GM12878 (cell line): ENCODE results near the gene TRAPPC2. TPM values are rescaled to one million over a fixed set of nuclear protein-coding genes. Genes with fewer than 3 reads are reported as not detected.
"Not testable (repeated sequence)": the region's sequence is repeated elsewhere in the genome, so short reads cannot be mapped to it uniquely, and the experiment has no call there.

Experiments
- ATAC-seq: fragments of 200-7000 bp; cut with Tn5 transposase; 3 replicates; pipeline ENCODE4 v1.9.1; 2020; ENCODE audit warnings: mild to moderate bottlenecking, moderate library complexity
- BruUV-seq: library from RNA; stranded (reverse); fragments of 400-500 nt; replicated peaks from 2 replicates; lab custom pipeline; 2021; lab: Mats Ljungman, UMichigan
- CTCF ChIA-PET: fragments of 300-600 bp; sonication (Branson Sonifier 250); formaldehyde crosslinking; extraction: SDS; loops from one replicate; lab custom pipeline; 2021; ENCODE audit warnings: inconsistent platforms; lab: Yijun Ruan, JAX
- POLR2A ChIA-PET: fragments of 350-600 bp; formaldehyde crosslinking; extraction: SDS; loops from one replicate; lab custom pipeline; 2021; ENCODE audit warnings: inconsistent platforms; lab: Charles Lee
- RAD21 ChIA-PET: fragments of 300-600 bp; sonication (Branson Sonifier 250); formaldehyde crosslinking; loops from one replicate; lab custom pipeline; 2023; ENCODE audit warnings: antibody characterized with exemption; ENCODE audit not compliant: unreplicated experiment; lab: Charles Lee
- SMC1A ChIA-PET: fragments of 300-600 bp; sonication (Branson Sonifier 250); formaldehyde crosslinking; loops from one replicate; lab custom pipeline; 2023; ENCODE audit not compliant: unreplicated experiment, uncharacterized antibody; lab: Charles Lee
- DNase-seq: peaks from one replicate; pipeline ENCODE4 v3.0.0-alpha.2; 2011; ENCODE audit warnings: low read depth, low spot score
- FAIRE-seq: peaks from 3 replicates; lab custom pipeline; 2011; peaks lifted over from hg19 to GRCh38; lab: Jason Lieb, UNC
- H2AFZ ChIP-seq: 2 replicates; pipeline ENCODE4 v1.6.0; 2011; ENCODE audit warnings: low read depth, low read length, control low read depth; ENCODE audit not compliant: control insufficient read depth
- H3K27ac ChIP-seq: 2 replicates; pipeline ENCODE4 v1.5.1; 2011; ENCODE audit warnings: control low read depth; ENCODE audit not compliant: control insufficient read depth, insufficient read depth
- H3K27me3 ChIP-seq, 2 experiments: replicated peaks in 1 of 2; 2 replicates each; pipeline versions ENCODE4 v1.6.0 to v1.6.1; 2011; ENCODE audit warnings: low read length in 1 of 2; ENCODE audit not compliant: control insufficient read depth in 2 of 2, insufficient read depth in 2 of 2
- H3K36me3 ChIP-seq, 2 experiments: 2 replicates each; pipeline ENCODE4 v1.5.1; 2011; ENCODE audit warnings: low read length in 1 of 2; ENCODE audit not compliant: control insufficient read depth in 2 of 2, insufficient read depth in 2 of 2
- H3K4me1 ChIP-seq: 2 replicates; pipeline ENCODE4 v1.6.1; 2011; ENCODE audit warnings: mild to moderate bottlenecking, low read length, moderate library complexity, mixed read lengths; ENCODE audit not compliant: control insufficient read depth, insufficient read depth
- H3K4me2 ChIP-seq: 2 replicates; pipeline ENCODE4 v1.6.0; 2011; ENCODE audit warnings: control low read depth; ENCODE audit not compliant: control insufficient read depth, insufficient read depth
- H3K4me3 ChIP-seq: fragments of 200-600 bp; sonication (generic); 2 replicates; pipeline ENCODE4 v1.5.1; 2016
- H3K79me2 ChIP-seq: 2 replicates; pipeline ENCODE4 v1.6.0; 2011; ENCODE audit warnings: low read length; ENCODE audit not compliant: control insufficient read depth, insufficient read depth
- H3K9ac ChIP-seq: 2 replicates; pipeline ENCODE4 v1.8.0; 2011; ENCODE audit warnings: low read length, control low read depth, mixed read lengths; ENCODE audit not compliant: control insufficient read depth, insufficient read depth
- H3K9me3 ChIP-seq: replicated peaks from 3 replicates; pipeline ENCODE4 v1.5.1; 2011; ENCODE audit warnings: mild to moderate bottlenecking, low read length; ENCODE audit not compliant: control insufficient read depth, insufficient read depth
- H4K20me1 ChIP-seq: 2 replicates; pipeline ENCODE4 v1.6.0; 2011; ENCODE audit not compliant: control insufficient read depth, insufficient read depth
- CHD4 ChIP-seq: fragments of 200-600 bp; sonication (generic); IDR thresholded peaks from 2 replicates; pipeline ENCODE4 v1.6.1; 2016; ENCODE audit warnings: mild to moderate bottlenecking
- GATAD2B ChIP-seq: fragments of 450-650 bp; conservative IDR thresholded peaks from 2 replicates; pipeline ENCODE4 v1.6.1; 2017; ENCODE audit warnings: low read depth, mild to moderate bottlenecking, moderate library complexity
- NR2F1 ChIP-seq: fragments of 450-650 bp; conservative IDR thresholded peaks from 2 replicates; pipeline ENCODE4 v1.6.1; 2017; ENCODE audit warnings: mild to moderate bottlenecking
- SUPT20H ChIP-seq: IDR thresholded peaks from 2 replicates; pipeline ENCODE4 v1.6.1; 2011; ENCODE audit warnings: low read depth, mild to moderate bottlenecking, low read length, moderate library complexity, borderline replicate concordance; ENCODE audit not compliant: control insufficient read depth
- WGBS: methylation state at CpG from one replicate; pipeline ENCODE4 v1.1.6; 2016; ENCODE audit warnings: low lambda C conversion rate; ENCODE audit not compliant: insufficient replicate concordance, insufficient coverage; ENCODE audit errors: missing lambda C conversion rate; 5-methylcytosine and 5-hydroxymethylcytosine counted together
- in situ Hi-C: fragments of 300-500 bp; cut with MboI; formaldehyde crosslinking; loops from 9 replicates; pipeline ENCODE4 v1.14.3; 2018; ENCODE audit warnings: mixed read lengths
- intact Hi-C: fragments of 100-400 bp; cut with micrococcal nuclease; formaldehyde crosslinking; loops from one replicate; pipeline ENCODE4 v1.14.2; 2022; ENCODE audit not compliant: unreplicated experiment
- polyA plus RNA-seq, 11 experiments: library from polyadenylated mRNA; depleted of rRNA in 4 of 11; unstranded in 6 of 11; stranded (reverse) in 5 of 11; fragments of >200 nt; fragmentation: Nextera tagmentation in 4 of 11; fragmentation: Illumina TruSeq in 1 of 11; extraction: Ambion mirVana in 4 of 11; extraction: Trizol in 1 of 11; gene quantifications; 1 replicate in 1 of 11; 2 replicates in 10 of 11; pipeline versions ENCODE4 v1.2.1 to v1.2.3, GENCODE V29; 2011 to 2016; ENCODE audit warnings: inconsistent platforms in 2 of 11, missing spikeins in 2 of 11, low read depth in 1 of 11
- total RNA-seq, 4 experiments: library from RNA; depleted of rRNA in 3 of 4; stranded (reverse); fragments of >200 nt in 3 of 4; fragmentation: Illumina TruSeq in 1 of 4; extraction: Trizol in 1 of 4; gene quantifications; 2 replicates each; pipeline versions ENCODE4 v1.2.1 to v1.2.3, GENCODE V29; 2013 to 2021

The TRAPPC2 gene
- total and polyA plus RNA-seq, 10 of the 15 experiments (the other 5 are each of a cell fraction or from before 2014, with no cell fraction given) = 12.4 to 28.4 (median 21.3) TPM

- WGBS = 65% methylated on average over 7 of the region's 7 CpGs
- POLR2A ChIA-PET = no interaction called here
These were observed 52.8 kb downstream of the TRAPPC2 start for GRCh38 chrX:13681595-13681994.

GRCh38 chrX:13679700-13680099 lies 54.7 kb downstream of the TRAPPC2 start:
- FAIRE-seq, H4K20me1 ChIP-seq, CTCF ChIA-PET, BruUV-seq, H3K27me3 ChIP-seq, H3K79me2 ChIP-seq, H3K4me1 ChIP-seq, H2AFZ ChIP-seq, H3K4me2 ChIP-seq, H3K9me3 ChIP-seq, in situ Hi-C loops, H3K36me3 ChIP-seq, POLR2A ChIA-PET, DNase-seq, intact Hi-C loops, H3K9ac ChIP-seq, ATAC-seq, H3K27ac ChIP-seq, H3K4me3 ChIP-seq: not testable (repeated sequence)
- ChIA-PET RAD21 (interaction anchor here (1.2 kb wide), 1 partner anchor 25 kb away, joined by 3 read pairs; no protein-coding TSS in a partner anchor), SMC1A (interaction anchor here (0.9 kb wide), 1 partner anchor 9 kb away, joined by 3 read pairs; no protein-coding TSS in a partner anchor)
- WGBS = 100% methylated on average over 4 of the region's 4 CpGs

More at GRCh38 chrX:13681595-13681994, 52.8 kb downstream of the TRAPPC2 start:
- no peak overlapping the region for H2AFZ ChIP-seq
- ChIA-PET CTCF (interaction anchor here (0.6 kb wide), 1 partner anchor 10 kb away, joined by 3 read pairs; no protein-coding TSS in a partner anchor), SMC1A (interaction anchor here (1.3 kb wide), 1 partner anchor 19 kb away, joined by 3 read pairs; no protein-coding TSS in a partner anchor), RAD21 (interaction anchor here (0.6 kb wide), 1 partner anchor 1646 kb away, joined by 3 read pairs; no protein-coding TSS in a partner anchor)
- ATAC-seq = no peak
- H3K79me2 ChIP-seq = no peaks in the 10 kb centered on the region
- no peak overlapping the region for H3K4me2 ChIP-seq
- no peaks in the 10 kb centered on the region for H3K36me3 ChIP-seq
- no TSS peak for BruUV-seq
- no peak overlapping the region for H3K4me3 ChIP-seq
- no peak for FAIRE-seq
- H3K9me3 ChIP-seq = no peaks in the 10 kb centered on the region; the same call in 2 of the 3 replicates
- TF ChIP-seq CHD4 = no peak
- TF ChIP-seq GATAD2B = no peak
- TF ChIP-seq NR2F1 = no peak
- no peak for TF ChIP-seq SUPT20H
- H3K4me1 ChIP-seq = peaks cover 7% of the 10 kb centered on the region; the same call in 1 of the 2 replicates
- intact Hi-C loops (no loop called here), in situ Hi-C loops (no loop called here)
- no peak overlapping the region for H3K27ac ChIP-seq
- H3K27me3 ChIP-seq = no peaks in the 10 kb centered on the region
- no peak overlapping the region for H3K9ac ChIP-seq
- no peaks in the 10 kb centered on the region for H4K20me1 ChIP-seq
- DNase-seq = no peak
